ENCODE measurements around the gene C3orf22.
"Not testable (repeated sequence)": the region's sequence is repeated elsewhere in the genome, so short reads cannot be mapped to it uniquely, and the experiment has no call there.

GRCh38 chr3:126591515-126591914, 32.8 kb upstream of the C3orf22 start:
- TF ChIP-seq, protein P1, sequence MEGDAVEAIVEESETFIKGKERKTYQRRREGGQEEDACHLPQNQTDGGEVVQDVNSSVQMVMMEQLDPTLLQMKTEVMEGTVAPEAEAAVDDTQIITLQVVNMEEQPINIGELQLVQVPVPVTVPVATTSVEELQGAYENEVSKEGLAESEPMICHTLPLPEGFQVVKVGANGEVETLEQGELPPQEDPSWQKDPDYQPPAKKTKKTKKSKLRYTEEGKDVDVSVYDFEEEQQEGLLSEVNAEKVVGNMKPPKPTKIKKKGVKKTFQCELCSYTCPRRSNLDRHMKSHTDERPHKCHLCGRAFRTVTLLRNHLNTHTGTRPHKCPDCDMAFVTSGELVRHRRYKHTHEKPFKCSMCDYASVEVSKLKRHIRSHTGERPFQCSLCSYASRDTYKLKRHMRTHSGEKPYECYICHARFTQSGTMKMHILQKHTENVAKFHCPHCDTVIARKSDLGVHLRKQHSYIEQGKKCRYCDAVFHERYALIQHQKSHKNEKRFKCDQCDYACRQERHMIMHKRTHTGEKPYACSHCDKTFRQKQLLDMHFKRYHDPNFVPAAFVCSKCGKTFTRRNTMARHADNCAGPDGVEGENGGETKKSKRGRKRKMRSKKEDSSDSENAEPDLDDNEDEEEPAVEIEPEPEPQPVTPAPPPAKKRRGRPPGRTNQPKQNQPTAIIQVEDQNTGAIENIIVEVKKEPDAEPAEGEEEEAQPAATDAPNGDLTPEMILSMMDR (conservative IDR thresholded peaks at IDR 0.05 in 1 of 2, IDR thresholded peaks at IDR 0.05 in 1 of 2; ENCODE audit: extremely low read depth in 1 of 2, insufficient read depth in 1 of 2, low read depth in 1 of 2, low read length in 2 of 2) = not testable (repeated sequence)
- TF ChIP-seq EZH2 (IDR thresholded peaks at IDR 0.05; ENCODE audit: borderline replicate concordance, low read length) = not testable (repeated sequence)
